Activated naive CD4-positive, alpha-beta T cell treated with anti-CD3 and anti-CD28 coated beads, Interleukin-2, amount 10 ng/mL, durations not matched to agents 7 days and 5 days (primary cell): Measurements from ENCODE around the gene SRRT.
A peak's percentile ranks its signal among the peaks of the same experiment; 100 is the strongest.
"Not testable (repeated sequence)": the region's sequence is repeated elsewhere in the genome, so short reads cannot be mapped to it uniquely, and the experiment has no call there.

ENCODE experiments used
- CTCF ChIA-PET: fragments of 350-600 bp; sonication (Branson Sonifier 250); formaldehyde crosslinking; loops from one replicate; lab custom pipeline; 2021; ENCODE audit warnings: antibody characterized with exemption; lab: Charles Lee
- DNase-seq: peaks from one replicate; pipeline ENCODE4 v3.0.0-alpha.2; 2020
- H3K27ac Mint-ChIP-seq: one replicate; pipeline ENCODE4 v1.8.0; 2021; ENCODE audit warnings: mild to moderate bottlenecking, moderate library complexity, mixed read lengths
- H3K27me3 Mint-ChIP-seq: one replicate; pipeline ENCODE4 v1.8.0; 2021; ENCODE audit warnings: mild to moderate bottlenecking, mixed read lengths
- H3K36me3 Mint-ChIP-seq: one replicate; pipeline ENCODE4 v1.8.0; 2021; ENCODE audit warnings: mixed read lengths
- H3K4me1 Mint-ChIP-seq: one replicate; pipeline ENCODE4 v1.8.0; 2021; ENCODE audit warnings: mixed read lengths
- H3K4me3 Mint-ChIP-seq: one replicate; pipeline ENCODE4 v1.8.0; 2021; ENCODE audit warnings: mild to moderate bottlenecking, moderate library complexity, mixed read lengths
- H3K9me3 Mint-ChIP-seq: one replicate; pipeline ENCODE4 v1.8.0; 2021; ENCODE audit warnings: mixed read lengths

Gene SRRT

DNA sequence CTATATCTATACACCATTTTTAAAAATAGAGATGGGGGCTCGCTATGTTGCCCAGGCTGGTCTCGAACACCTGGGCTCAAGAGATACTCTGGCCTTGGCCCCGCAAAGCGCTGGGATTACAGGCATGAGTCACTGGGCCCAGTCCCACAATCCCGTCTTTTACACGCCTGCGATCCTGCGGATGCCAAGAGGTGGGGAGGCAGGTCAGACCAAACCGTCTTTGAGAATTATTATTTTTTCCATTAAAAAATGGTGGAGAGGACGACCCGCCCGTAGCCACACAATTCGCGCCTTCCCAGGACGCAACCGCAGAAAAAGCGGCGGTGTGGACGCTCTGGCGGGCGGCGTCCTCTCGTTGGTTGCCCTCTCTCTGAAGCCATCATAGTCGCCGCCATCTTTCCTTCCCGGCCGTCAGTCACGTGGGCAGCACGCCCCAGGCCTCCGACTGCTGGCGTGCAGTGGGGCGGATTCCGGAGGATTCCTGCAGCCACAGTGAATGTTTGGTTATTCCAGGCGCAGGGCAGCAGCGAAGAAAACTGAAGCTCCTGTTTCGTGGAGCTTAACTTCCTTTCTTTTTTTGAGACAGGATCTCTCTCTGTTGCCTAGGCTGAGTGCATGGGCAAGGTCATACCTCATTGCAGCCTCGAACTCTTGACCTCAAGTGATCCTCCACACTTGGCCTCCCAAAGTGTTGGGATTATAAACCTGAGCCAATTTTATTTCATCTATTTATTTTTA is 37.6 kb upstream of the SRRT start:
- peak overlapping the region; percentile 73 for H3K27ac Mint-ChIP-seq

DNA sequence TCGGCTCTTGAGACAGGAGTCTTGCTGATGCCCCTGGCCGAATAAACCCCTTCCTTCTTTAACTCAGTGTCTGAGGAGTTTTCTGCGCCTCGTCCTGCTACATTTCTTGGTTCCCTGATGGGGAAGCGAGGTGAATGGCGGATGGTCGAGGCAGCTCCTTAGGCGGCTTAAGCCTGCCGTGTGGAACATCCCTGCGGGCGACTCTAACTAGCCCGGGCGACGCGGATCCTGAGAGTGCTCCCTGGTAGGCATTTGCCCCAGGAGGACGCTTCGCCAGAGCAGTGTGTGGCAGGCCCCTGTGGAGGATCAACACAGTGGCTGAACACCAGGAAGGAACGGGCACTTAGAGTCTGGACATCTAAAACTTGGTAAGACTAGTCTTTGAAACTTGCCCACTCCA is 35.5 kb upstream of the SRRT start:
- Mint-ChIP-seq H3K9me3 (no peaks in the 10 kb centered on the region), H3K36me3 (no peaks in the 10 kb centered on the region), H3K27ac (no peak overlapping the region), H3K27me3 (peaks cover 8% of the 10 kb centered on the region), H3K4me3 (no peak overlapping the region), H3K4me1 (peaks cover 20% of the 10 kb centered on the region)
- CTCF ChIA-PET, result no interaction called here
- DNase-seq, result no peak

More for the DNA sequence above, 37.6 kb upstream of the SRRT start:
- DNase-seq, result peak; percentile 83
- peak overlapping the region; percentile 69 for H3K4me3 Mint-ChIP-seq
- no peaks in the 10 kb centered on the region for H3K9me3 Mint-ChIP-seq
- CTCF ChIA-PET, result interaction anchor here (1.5 to 2.4 kb wide), 2 partner anchors 14 to 15 kb away, joined by 5 to 7 read pairs; partner anchors contain the start of gene SLC12A9
- H3K27me3 Mint-ChIP-seq, result peaks cover 9% of the 10 kb centered on the region
- H3K36me3 Mint-ChIP-seq, result no peaks in the 10 kb centered on the region
- peaks cover 20% of the 10 kb centered on the region for H3K4me1 Mint-ChIP-seq

DNA sequence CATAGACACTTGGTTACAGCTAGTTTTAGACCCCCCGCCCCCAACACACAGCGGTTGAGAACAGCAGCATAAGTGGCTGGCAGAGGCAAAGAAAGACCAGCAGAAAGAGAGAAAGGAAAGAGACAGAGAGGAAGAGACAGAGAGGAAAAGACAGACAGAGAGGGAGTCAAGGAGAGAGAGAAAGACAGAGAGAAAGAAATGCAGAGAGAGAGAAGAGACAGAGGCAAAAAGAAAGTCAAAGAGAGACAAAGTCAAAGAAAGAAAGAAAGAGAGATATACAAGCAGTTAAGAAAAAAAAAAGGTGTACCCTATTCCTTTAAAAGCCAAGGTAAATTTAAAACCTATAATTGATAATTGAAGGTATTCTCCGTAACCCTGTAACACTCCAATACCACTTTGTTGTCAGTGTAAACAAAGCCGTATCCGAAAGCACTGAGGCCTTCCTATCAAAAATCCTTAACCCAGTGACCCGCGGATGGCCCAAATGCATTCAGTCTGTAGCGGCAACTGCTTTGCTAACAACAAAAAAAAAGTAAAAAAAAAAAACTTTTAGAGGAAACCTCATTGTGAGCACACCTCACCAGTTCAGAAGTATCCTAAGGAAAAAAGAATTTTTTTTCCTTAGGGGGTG is 34.3 kb upstream of the SRRT start:
- peaks cover 8% of the 10 kb centered on the region for H3K27me3 Mint-ChIP-seq
- H3K4me3 Mint-ChIP-seq, result no peak overlapping the region

DNA sequence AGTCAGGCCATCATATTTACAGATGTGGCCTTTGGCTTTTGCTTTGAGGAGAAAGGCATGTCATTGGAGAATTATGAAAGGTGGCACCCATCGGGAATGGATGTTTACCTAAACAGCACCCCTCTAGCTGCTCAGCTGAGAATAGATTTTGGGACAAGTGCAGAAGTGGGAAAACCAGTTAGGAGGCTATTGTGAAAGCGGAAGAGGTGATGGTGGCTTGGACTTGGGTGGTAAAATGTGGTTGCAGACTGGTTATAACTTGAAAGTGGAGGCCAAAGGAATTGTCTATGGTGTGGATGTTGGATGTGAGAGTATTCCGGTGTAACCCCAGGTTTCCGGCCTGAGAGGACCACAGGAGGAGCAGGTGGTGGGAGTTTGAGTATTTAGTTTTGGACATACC is 27.5 kb upstream of the SRRT start:
- Mint-ChIP-seq H3K36me3 (no peaks in the 10 kb centered on the region), H3K27me3 (peaks cover 4% of the 10 kb centered on the region), H3K4me3 (no peak overlapping the region), H3K4me1 (peaks cover 6% of the 10 kb centered on the region), H3K27ac (no peak overlapping the region), H3K9me3 (no peaks in the 10 kb centered on the region)
- DNase-seq, result no peak
- CTCF ChIA-PET, result no interaction called here

More for the DNA sequence above, 34.3 kb upstream of the SRRT start:
- CTCF ChIA-PET, result no interaction called here
- H3K9me3 Mint-ChIP-seq, result no peaks in the 10 kb centered on the region
- no peak for DNase-seq
- no peaks in the 10 kb centered on the region for H3K36me3 Mint-ChIP-seq
- H3K27ac Mint-ChIP-seq, result no peak overlapping the region
- peaks cover 19% of the 10 kb centered on the region for H3K4me1 Mint-ChIP-seq

DNA sequence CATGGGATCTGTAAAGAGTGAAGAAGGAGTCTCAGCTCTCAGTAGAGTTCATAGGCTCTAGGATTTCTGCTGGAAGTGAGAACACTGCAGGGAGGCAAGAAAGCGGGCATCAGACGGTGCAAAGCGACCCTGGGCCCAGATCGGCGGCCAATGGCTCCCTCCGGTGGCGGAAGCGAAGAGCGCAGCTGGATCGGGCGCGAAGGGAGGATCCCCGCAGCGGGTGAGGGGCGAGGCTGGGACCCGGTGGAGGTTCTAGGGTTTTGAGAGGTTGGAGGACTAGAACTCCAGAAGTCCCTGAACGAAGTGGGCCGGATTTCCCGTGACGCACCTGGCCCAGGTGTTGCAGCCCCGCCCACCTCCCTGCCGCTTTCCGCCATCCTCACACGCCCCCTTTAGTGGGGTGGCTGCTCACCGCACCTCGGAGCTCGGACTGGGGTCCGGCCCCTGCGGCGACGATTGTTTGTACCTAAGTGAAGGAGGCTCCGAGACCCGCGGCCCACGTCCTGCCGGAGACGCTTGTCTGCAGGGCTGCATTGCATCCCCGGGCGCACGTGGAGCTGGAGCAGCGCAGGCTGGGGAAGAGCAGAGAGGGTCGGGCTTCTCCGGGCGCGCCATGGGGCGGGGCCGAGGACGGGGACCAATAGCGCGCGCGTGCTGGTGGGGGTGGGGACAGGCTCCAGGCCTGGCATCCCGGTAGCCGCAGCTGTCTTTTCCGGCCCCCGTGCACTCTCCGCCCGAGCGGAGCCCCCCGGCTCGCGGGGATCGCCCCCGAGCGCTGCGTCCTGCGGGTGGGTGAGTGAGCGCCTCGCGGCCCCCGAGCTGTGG is 22.6 kb upstream of the SRRT start, which contains the start of gene SLC12A9:
TSS of gene SLC12A9 (plus strand) at position 666 of the 825 bp plus-strand sequence. CDS start 1,485 bp downstream, outside the sequence.
- peak; percentile 93 for DNase-seq
- peak within 1 kb of the TSS; percentile 89 for H3K27ac Mint-ChIP-seq
- peak within 1 kb of the TSS; percentile 96 for H3K4me3 Mint-ChIP-seq
- CTCF ChIA-PET, result interaction anchor here (0.6 to 6.5 kb wide), 25 partner anchors 10 to 374 kb away, joined by 3 to 160 read pairs (median 4); partner anchors contain the start of genes EPO, FBXO24, POP7 and SRRT
- H3K27me3 Mint-ChIP-seq, result no peaks in the 10 kb centered on the region
- peaks cover 20% of the 10 kb centered on the region for H3K4me1 Mint-ChIP-seq
- H3K36me3 Mint-ChIP-seq, result peaks cover 10% of the 10 kb centered on the region
- H3K9me3 Mint-ChIP-seq, result no peaks in the 10 kb centered on the region

DNA sequence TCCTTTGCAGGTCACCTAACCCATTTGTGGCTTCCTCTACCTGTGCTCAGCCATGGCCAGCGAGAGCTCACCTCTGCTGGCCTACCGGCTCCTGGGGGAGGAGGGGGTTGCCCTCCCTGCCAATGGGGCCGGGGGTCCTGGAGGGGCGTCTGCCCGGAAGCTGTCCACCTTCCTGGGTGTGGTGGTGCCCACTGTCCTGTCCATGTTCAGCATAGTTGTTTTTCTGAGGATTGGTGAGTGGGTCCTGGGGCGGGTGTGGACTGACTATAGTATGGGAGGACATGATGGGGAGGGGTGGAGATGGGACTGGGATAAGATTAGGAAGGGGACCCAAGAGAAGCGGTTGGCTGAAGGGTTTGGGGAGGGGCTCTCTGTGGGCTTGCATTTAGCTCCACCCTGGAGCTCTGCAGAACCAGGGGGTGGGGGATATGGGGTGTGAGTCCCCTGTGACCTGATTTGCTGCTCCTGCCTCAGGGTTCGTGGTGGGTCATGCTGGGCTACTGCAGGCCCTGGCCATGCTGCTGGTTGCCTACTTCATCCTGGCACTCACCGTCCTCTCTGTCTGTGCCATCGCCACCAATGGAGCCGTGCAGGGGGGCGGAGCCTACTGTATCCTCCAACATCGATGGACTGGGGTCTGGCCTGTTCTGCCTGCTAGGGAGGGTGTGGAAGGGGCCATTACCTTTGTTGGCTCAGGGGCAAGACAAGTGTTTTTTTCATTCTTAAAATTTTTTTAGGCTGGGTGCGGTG is 20.6 kb upstream of the SRRT start:
- CTCF ChIA-PET, result interaction anchor here (2.1 to 6.5 kb wide), 3 partner anchors 17 to 53 kb away, joined by 7 to 160 read pairs (median 7); no protein-coding TSS in a partner anchor
- H3K27ac Mint-ChIP-seq, result no peak overlapping the region
- H3K9me3 Mint-ChIP-seq, result no peaks in the 10 kb centered on the region
- peak overlapping the region; percentile 96 for H3K4me3 Mint-ChIP-seq
- peaks cover 16% of the 10 kb centered on the region for H3K36me3 Mint-ChIP-seq
- no peaks in the 10 kb centered on the region for H3K27me3 Mint-ChIP-seq
- H3K4me1 Mint-ChIP-seq, result peaks cover 20% of the 10 kb centered on the region
- no peak for DNase-seq

DNA sequence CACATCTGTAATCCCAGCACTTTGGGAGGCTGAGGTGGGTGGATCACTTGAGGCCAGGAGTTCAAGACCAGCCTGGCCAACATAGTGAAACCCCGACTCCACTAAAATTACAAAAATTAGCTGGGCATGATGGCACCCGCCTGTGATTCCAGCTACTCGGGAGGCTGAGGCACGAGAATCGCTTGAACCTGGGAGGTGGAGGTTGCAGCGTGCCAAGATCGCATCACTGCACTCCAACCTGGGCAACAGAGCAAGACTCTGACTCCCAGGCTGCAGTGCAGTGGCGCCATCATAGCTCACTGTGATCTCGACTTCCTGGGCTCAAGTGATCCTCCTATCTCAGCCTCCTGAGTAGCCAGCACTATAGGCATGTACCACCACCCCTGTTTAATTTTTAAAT is 20.0 kb upstream of the SRRT start:
- peaks cover 21% of the 10 kb centered on the region for H3K36me3 Mint-ChIP-seq
- H3K4me3 Mint-ChIP-seq, DNase-seq, H3K9me3 Mint-ChIP-seq, H3K27me3 Mint-ChIP-seq, H3K27ac Mint-ChIP-seq: not testable (repeated sequence)
- CTCF ChIA-PET, result interaction anchor here (1.5 to 6.5 kb wide), 2 partner anchors 54 to 149 kb away, joined by 4 to 160 read pairs; partner anchors contain the start of gene POP7
- H3K4me1 Mint-ChIP-seq, result peaks cover 20% of the 10 kb centered on the region

DNA sequence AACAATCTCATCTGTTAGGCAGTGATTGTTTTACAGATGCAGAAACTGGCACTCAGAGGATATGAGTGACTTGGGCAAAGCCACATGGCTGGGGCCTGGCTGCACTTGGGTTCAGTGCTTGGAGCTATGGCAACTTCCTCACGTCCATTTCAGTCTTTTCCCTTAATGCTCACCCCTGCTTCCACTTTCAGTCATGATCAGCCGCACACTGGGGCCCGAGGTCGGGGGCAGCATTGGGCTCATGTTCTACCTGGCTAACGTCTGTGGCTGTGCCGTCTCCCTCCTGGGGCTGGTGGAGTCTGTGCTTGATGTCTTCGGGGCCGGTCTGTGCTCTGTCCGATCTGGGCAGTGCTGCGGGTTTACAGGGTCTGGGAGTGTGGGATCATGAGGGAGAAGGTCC is 19.4 kb upstream of the SRRT start:
- peaks cover 27% of the 10 kb centered on the region for H3K36me3 Mint-ChIP-seq
- no peak overlapping the region for H3K4me3 Mint-ChIP-seq
- CTCF ChIA-PET, result interaction anchor here (1.5 kb wide), 1 partner anchor 150 kb away, joined by 4 read pairs; the partner anchor contains the start of gene POP7

DNA sequence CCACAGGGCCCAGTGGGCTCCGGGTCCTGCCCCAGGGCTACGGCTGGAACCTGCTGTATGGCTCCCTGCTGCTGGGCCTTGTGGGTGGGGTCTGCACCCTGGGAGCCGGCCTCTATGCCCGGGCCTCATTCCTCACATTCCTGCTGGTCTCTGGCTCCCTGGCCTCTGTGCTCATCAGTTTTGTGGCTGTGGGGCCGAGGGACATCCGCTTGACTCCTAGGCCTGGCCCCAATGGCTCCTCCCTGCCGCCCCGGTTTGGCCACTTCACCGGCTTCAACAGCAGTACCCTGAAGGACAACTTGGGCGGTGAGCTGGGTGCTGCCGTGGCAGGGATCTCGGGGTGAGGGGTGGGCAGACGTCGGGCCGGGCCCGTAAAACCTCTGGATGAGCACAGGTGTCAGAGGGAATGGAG is 18.0 kb upstream of the SRRT start:
- H3K4me3 Mint-ChIP-seq, result no peak overlapping the region
- H3K9me3 Mint-ChIP-seq, result no peaks in the 10 kb centered on the region
- peaks cover 34% of the 10 kb centered on the region for H3K36me3 Mint-ChIP-seq
- DNase-seq, result no peak
- H3K4me1 Mint-ChIP-seq, result peaks cover 16% of the 10 kb centered on the region
- CTCF ChIA-PET, result no interaction called here
- no peaks in the 10 kb centered on the region for H3K27me3 Mint-ChIP-seq
- H3K27ac Mint-ChIP-seq, result peak overlapping the region; percentile 24

More for the DNA sequence above, 19.4 kb upstream of the SRRT start:
- DNase-seq, result no peak
- no peak overlapping the region for H3K27ac Mint-ChIP-seq
- no peaks in the 10 kb centered on the region for H3K9me3 Mint-ChIP-seq
- H3K4me1 Mint-ChIP-seq, result peaks cover 20% of the 10 kb centered on the region
- H3K27me3 Mint-ChIP-seq, result no peaks in the 10 kb centered on the region

DNA sequence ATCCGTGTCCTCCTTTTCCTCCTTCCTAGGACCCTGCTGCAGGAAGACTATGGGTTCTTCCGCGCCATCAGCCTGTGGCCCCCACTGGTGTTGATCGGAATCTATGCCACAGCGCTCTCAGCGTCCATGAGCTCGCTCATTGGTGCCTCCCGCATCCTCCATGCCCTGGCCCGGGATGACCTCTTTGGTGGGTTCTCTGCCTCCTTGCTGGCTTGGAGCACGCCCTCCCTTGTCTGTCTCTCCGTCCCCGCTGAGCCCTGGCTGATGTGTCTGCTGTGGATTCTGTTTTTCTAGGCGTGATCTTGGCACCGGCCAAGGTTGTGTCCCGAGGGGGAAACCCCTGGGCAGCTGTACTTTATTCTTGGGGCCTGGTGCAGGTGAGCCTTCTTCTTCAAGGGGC is 15.0 kb upstream of the SRRT start:
- peaks cover 6% of the 10 kb centered on the region for H3K4me1 Mint-ChIP-seq
- no peak for DNase-seq
- no peak overlapping the region for H3K4me3 Mint-ChIP-seq
- CTCF ChIA-PET, result no interaction called here
- no peaks in the 10 kb centered on the region for H3K9me3 Mint-ChIP-seq
- H3K27ac Mint-ChIP-seq, result no peak overlapping the region
- H3K36me3 Mint-ChIP-seq, result peaks cover 50% of the 10 kb centered on the region
- H3K27me3 Mint-ChIP-seq, result no peaks in the 10 kb centered on the region

DNA sequence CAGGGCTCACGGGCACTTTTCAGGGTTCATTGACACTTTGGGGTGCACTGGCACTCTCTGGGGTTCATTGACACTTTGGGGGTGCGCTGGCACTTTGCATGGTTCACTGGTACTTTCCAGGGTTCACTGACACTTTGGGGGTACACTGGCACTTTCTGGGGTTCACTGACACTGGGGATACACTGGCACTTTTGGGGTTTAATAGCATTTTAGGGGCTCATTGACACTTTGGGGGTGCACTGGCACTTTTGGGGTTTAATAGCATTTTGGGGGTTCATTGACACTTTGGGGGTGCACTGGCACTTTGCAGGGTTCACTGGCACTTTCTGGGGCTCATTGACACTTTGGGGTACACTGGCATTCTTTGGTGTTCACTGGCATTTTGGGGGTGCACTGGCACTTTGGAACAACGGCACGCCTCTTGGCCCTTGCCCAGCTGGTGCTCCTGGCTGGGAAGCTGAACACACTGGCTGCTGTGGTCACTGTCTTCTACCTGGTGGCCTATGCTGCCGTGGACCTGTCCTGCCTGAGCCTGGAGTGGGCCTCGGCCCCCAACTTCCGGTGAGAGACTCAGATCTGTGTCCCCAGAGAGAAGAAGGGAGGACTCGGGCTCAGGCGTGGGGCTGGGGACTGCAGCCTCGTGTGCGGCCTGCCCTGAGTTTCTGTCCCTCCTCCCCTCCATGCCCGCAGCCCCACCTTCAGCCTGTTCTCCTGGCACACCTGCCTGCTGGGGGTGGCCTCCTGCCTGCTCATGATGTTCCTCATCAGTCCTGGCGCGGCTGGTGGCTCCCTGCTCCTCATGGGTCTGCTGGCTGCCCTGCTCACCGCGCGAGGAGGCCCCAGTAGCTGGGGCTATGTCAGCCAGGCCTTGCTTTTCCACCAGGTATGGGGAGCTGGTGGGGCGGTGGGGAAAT is 13.9 kb upstream of the SRRT start:
- DNase-seq, result no peak
- CTCF ChIA-PET, result no interaction called here
- H3K4me3 Mint-ChIP-seq, result no peak overlapping the region
- H3K4me1 Mint-ChIP-seq, result peaks cover 8% of the 10 kb centered on the region
- no peaks in the 10 kb centered on the region for H3K9me3 Mint-ChIP-seq
- no peaks in the 10 kb centered on the region for H3K27me3 Mint-ChIP-seq
- no peak overlapping the region for H3K27ac Mint-ChIP-seq
- peaks cover 48% of the 10 kb centered on the region for H3K36me3 Mint-ChIP-seq

DNA sequence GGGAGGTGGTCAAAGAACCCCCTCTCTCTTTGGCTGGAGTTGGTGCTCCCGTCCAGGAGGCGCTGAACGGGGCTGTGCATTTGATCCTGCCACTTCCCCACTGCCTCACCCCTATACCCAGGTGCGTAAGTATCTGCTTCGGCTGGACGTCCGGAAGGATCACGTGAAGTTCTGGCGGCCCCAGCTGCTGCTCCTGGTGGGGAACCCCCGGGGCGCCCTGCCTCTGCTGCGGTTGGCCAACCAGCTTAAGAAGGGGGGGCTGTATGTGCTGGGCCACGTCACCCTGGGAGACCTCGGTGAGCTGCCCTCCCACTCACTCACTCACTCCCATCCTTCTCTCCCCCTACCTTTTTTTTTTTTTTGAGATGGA is 13.3 kb upstream of the SRRT start:
- Mint-ChIP-seq H3K27me3 (no peaks in the 10 kb centered on the region), H3K27ac (no peak overlapping the region)
- CTCF ChIA-PET, result no interaction called here

More for the DNA sequence above, 13.3 kb upstream of the SRRT start:
- no peak for DNase-seq
- H3K36me3 Mint-ChIP-seq, result peaks cover 48% of the 10 kb centered on the region
- no peak overlapping the region for H3K4me3 Mint-ChIP-seq
- peaks cover 12% of the 10 kb centered on the region for H3K4me1 Mint-ChIP-seq
- H3K9me3 Mint-ChIP-seq, result no peaks in the 10 kb centered on the region
